Central memory CD8-positive, alpha-beta T cell (primary cell): ENCODE results near the gene MRPS34.
"Not testable (repeated sequence)": the region's sequence is repeated elsewhere in the genome, so short reads cannot be mapped to it uniquely, and the experiment has no call there.

Source experiments
- ATAC-seq: fragments of 150-1000 bp; cut with Tn5 transposase; replicated peaks from 2 replicates; pipeline ENCODE4 v1.10.0; 2022; ENCODE audit warnings: mild to moderate bottlenecking, moderate FRiP score, moderate number of reproducible peaks; ENCODE audit not compliant: poor library complexity, severe bottlenecking; ENCODE audit errors: extremely low read depth
- DNase-seq, 2 donors: peaks; one replicate each; pipeline ENCODE4 v3.0.0; 2021; ENCODE audit warnings: low spot score in 2 of 2
- H3K27ac Mint-ChIP-seq: one replicate; pipeline ENCODE4 v1.8.0; 2022; ENCODE audit warnings: low read depth, mild to moderate bottlenecking, moderate library complexity, mixed read lengths
- H3K27me3 Mint-ChIP-seq: one replicate; pipeline ENCODE4 v1.8.0; 2022; ENCODE audit warnings: mixed read lengths
- H3K36me3 Mint-ChIP-seq: one replicate; pipeline ENCODE4 v1.8.0; 2022; ENCODE audit warnings: mild to moderate bottlenecking, moderate library complexity, mixed read lengths; ENCODE audit not compliant: insufficient read depth
- H3K4me1 Mint-ChIP-seq: one replicate; pipeline ENCODE4 v1.8.0; 2022; ENCODE audit warnings: mixed read lengths
- H3K4me3 Mint-ChIP-seq: one replicate; pipeline ENCODE4 v1.8.0; 2022; ENCODE audit warnings: mild to moderate bottlenecking, moderate library complexity, mixed read lengths
- H3K9me3 Mint-ChIP-seq: one replicate; pipeline ENCODE4 v1.8.0; 2022; ENCODE audit warnings: mixed read lengths

MRPS34 gene

GRCh38 chr16:1745181-1745899 is 27.6 kb downstream of the MRPS34 start:
- DNase-seq = no peak
- no peak overlapping the region for H3K27ac Mint-ChIP-seq

GRCh38 chr16:1744338-1744840 is 28.5 kb downstream of the MRPS34 start:
- H3K9me3 Mint-ChIP-seq = no peaks in the 10 kb centered on the region
- H3K36me3 Mint-ChIP-seq = peaks cover 23% of the 10 kb centered on the region
- no peak overlapping the region for H3K4me3 Mint-ChIP-seq
- H3K27ac Mint-ChIP-seq = no peak overlapping the region
- DNase-seq = no peak
- no peaks in the 10 kb centered on the region for H3K4me1 Mint-ChIP-seq
- no peaks in the 10 kb centered on the region for H3K27me3 Mint-ChIP-seq
- ATAC-seq = no peak

More at GRCh38 chr16:1745181-1745899, 27.6 kb downstream of the MRPS34 start:
- ATAC-seq = no peak
- Mint-ChIP-seq H3K27me3 (no peaks in the 10 kb centered on the region), H3K9me3 (no peaks in the 10 kb centered on the region), H3K36me3 (peaks cover 27% of the 10 kb centered on the region), H3K4me1 (no peaks in the 10 kb centered on the region), H3K4me3 (no peak overlapping the region)

- Mint-ChIP-seq H3K9me3 (no peaks in the 10 kb centered on the region), H3K36me3 (peaks cover 19% of the 10 kb centered on the region), H3K4me1 (no peaks in the 10 kb centered on the region), H3K4me3 (no peak overlapping the region), H3K27me3 (no peaks in the 10 kb centered on the region), H3K27ac (no peak overlapping the region)
- DNase-seq = no peak
- ATAC-seq = no peak
These were observed 29.3 kb downstream of the MRPS34 start for GRCh38 chr16:1743376-1744337.

- no peaks in the 10 kb centered on the region for H3K9me3 Mint-ChIP-seq
- no peak for ATAC-seq
- H3K4me1 Mint-ChIP-seq = no peaks in the 10 kb centered on the region
- no peaks in the 10 kb centered on the region for H3K27me3 Mint-ChIP-seq
- H3K4me3 Mint-ChIP-seq = no peak overlapping the region
- DNase-seq = no peak
- H3K36me3 Mint-ChIP-seq = peaks cover 9% of the 10 kb centered on the region
- peak overlapping the region; percentile 55 for H3K27ac Mint-ChIP-seq
These were observed 31.3 kb downstream of the MRPS34 start for GRCh38 chr16:1741553-1742165.

GRCh38 chr16:1740781-1741490 is 32.0 kb downstream of the MRPS34 start:
- ATAC-seq = no peak
- H3K27ac Mint-ChIP-seq = no peak overlapping the region

GRCh38 chr16:1740234-1740633 is 32.7 kb downstream of the MRPS34 start:
- Mint-ChIP-seq H3K4me3 (no peak overlapping the region), H3K36me3 (peaks cover 7% of the 10 kb centered on the region), H3K4me1 (no peaks in the 10 kb centered on the region), H3K9me3 (no peaks in the 10 kb centered on the region), H3K27ac (no peak overlapping the region), H3K27me3 (no peaks in the 10 kb centered on the region)
- DNase-seq (no peak), ATAC-seq (no peak)

More at GRCh38 chr16:1740781-1741490, 32.0 kb downstream of the MRPS34 start:
- no peak for DNase-seq
- Mint-ChIP-seq H3K36me3 (peaks cover 9% of the 10 kb centered on the region), H3K4me3 (no peak overlapping the region), H3K27me3 (no peaks in the 10 kb centered on the region), H3K4me1 (no peaks in the 10 kb centered on the region), H3K9me3 (no peaks in the 10 kb centered on the region)

GRCh38 chr16:1734816-1735215 is 38.1 kb downstream of the MRPS34 start:
- H3K27me3 Mint-ChIP-seq = no peaks in the 10 kb centered on the region
- no peaks in the 10 kb centered on the region for H3K4me1 Mint-ChIP-seq
- DNase-seq (no peak), ATAC-seq (no peak)
- H3K4me3 Mint-ChIP-seq = no peak overlapping the region
- no peak overlapping the region for H3K27ac Mint-ChIP-seq
- peaks cover 6% of the 10 kb centered on the region for H3K36me3 Mint-ChIP-seq
- no peaks in the 10 kb centered on the region for H3K9me3 Mint-ChIP-seq

- H3K4me1 Mint-ChIP-seq = no peaks in the 10 kb centered on the region
- no peak overlapping the region for H3K4me3 Mint-ChIP-seq
- H3K27ac Mint-ChIP-seq = no peak overlapping the region
- ATAC-seq (no peak), DNase-seq (no peak)
- peaks cover 7% of the 10 kb centered on the region for H3K36me3 Mint-ChIP-seq
- no peaks in the 10 kb centered on the region for H3K27me3 Mint-ChIP-seq
- H3K9me3 Mint-ChIP-seq = no peaks in the 10 kb centered on the region
These were observed 38.8 kb downstream of the MRPS34 start for GRCh38 chr16:1734123-1734522.

- not testable (repeated sequence) for DNase-seq, H3K27me3 Mint-ChIP-seq, ATAC-seq, H3K4me1 Mint-ChIP-seq, H3K9me3 Mint-ChIP-seq, H3K4me3 Mint-ChIP-seq, H3K27ac Mint-ChIP-seq
- H3K36me3 Mint-ChIP-seq = peaks cover 11% of the 10 kb centered on the region
These were observed 40.4 kb downstream of the MRPS34 start for GRCh38 chr16:1732551-1732987.

GRCh38 chr16:1732071-1732470 is 40.9 kb downstream of the MRPS34 start:
- no peak for ATAC-seq
- DNase-seq = no peak
- H3K9me3 Mint-ChIP-seq = no peaks in the 10 kb centered on the region
- H3K36me3 Mint-ChIP-seq = peaks cover 11% of the 10 kb centered on the region
- H3K4me3 Mint-ChIP-seq = no peak overlapping the region
- no peak overlapping the region for H3K27ac Mint-ChIP-seq
- H3K4me1 Mint-ChIP-seq = peaks cover 3% of the 10 kb centered on the region
- no peaks in the 10 kb centered on the region for H3K27me3 Mint-ChIP-seq

GRCh38 chr16:1731603-1732002 is 41.3 kb downstream of the MRPS34 start:
- peak overlapping the region; percentile 53 for H3K27ac Mint-ChIP-seq
- ATAC-seq = no peak
- peaks cover 8% of the 10 kb centered on the region for H3K4me1 Mint-ChIP-seq
- peaks cover 15% of the 10 kb centered on the region for H3K36me3 Mint-ChIP-seq
- H3K4me3 Mint-ChIP-seq = no peak overlapping the region
- H3K27me3 Mint-ChIP-seq = no peaks in the 10 kb centered on the region
- DNase-seq = no peak
- H3K9me3 Mint-ChIP-seq = no peaks in the 10 kb centered on the region

- Mint-ChIP-seq H3K27ac (peak overlapping the region; percentile 53), H3K4me3 (no peak overlapping the region), H3K4me1 (peaks cover 8% of the 10 kb centered on the region), H3K9me3 (no peaks in the 10 kb centered on the region), H3K27me3 (no peaks in the 10 kb centered on the region), H3K36me3 (peaks cover 15% of the 10 kb centered on the region)
- no peak for ATAC-seq
- no peak for DNase-seq
These were observed 41.9 kb downstream of the MRPS34 start for GRCh38 chr16:1731073-1731472.
